GM12878 (cell line): ENCODE measurements around the gene DHRS7C. TPM values are rescaled to one million over a fixed set of nuclear protein-coding genes. Genes with fewer than 3 reads are reported as not detected.

Experiments used
- ATAC-seq: fragments of 200-7000 bp; cut with Tn5 transposase; 3 replicates; pipeline ENCODE4 v1.9.1; 2020; ENCODE audit warnings: mild to moderate bottlenecking, moderate library complexity
- BruUV-seq: library from RNA; stranded (reverse); fragments of 400-500 nt; replicated peaks from 2 replicates; lab custom pipeline; 2021; lab: Mats Ljungman, UMichigan
- CTCF ChIA-PET: fragments of 300-600 bp; sonication (Branson Sonifier 250); formaldehyde crosslinking; extraction: SDS; loops from one replicate; lab custom pipeline; 2021; ENCODE audit warnings: inconsistent platforms; lab: Yijun Ruan, JAX
- POLR2A ChIA-PET: fragments of 350-600 bp; formaldehyde crosslinking; extraction: SDS; loops from one replicate; lab custom pipeline; 2021; ENCODE audit warnings: inconsistent platforms; lab: Charles Lee
- RAD21 ChIA-PET: fragments of 300-600 bp; sonication (Branson Sonifier 250); formaldehyde crosslinking; loops from one replicate; lab custom pipeline; 2023; ENCODE audit warnings: antibody characterized with exemption; ENCODE audit not compliant: unreplicated experiment; lab: Charles Lee
- SMC1A ChIA-PET: fragments of 300-600 bp; sonication (Branson Sonifier 250); formaldehyde crosslinking; loops from one replicate; lab custom pipeline; 2023; ENCODE audit not compliant: unreplicated experiment, uncharacterized antibody; lab: Charles Lee
- DNase-seq: peaks from one replicate; pipeline ENCODE4 v3.0.0-alpha.2; 2011; ENCODE audit warnings: low read depth, low spot score
- FAIRE-seq: peaks from 3 replicates; lab custom pipeline; 2011; peaks lifted over from hg19 to GRCh38; lab: Jason Lieb, UNC
- H2AFZ ChIP-seq: 2 replicates; pipeline ENCODE4 v1.6.0; 2011; ENCODE audit warnings: low read depth, low read length, control low read depth; ENCODE audit not compliant: control insufficient read depth
- H3K27ac ChIP-seq: 2 replicates; pipeline ENCODE4 v1.5.1; 2011; ENCODE audit warnings: control low read depth; ENCODE audit not compliant: control insufficient read depth, insufficient read depth
- H3K27me3 ChIP-seq, 2 experiments: replicated peaks in 1 of 2; 2 replicates each; pipeline versions ENCODE4 v1.6.0 to v1.6.1; 2011; ENCODE audit warnings: low read length in 1 of 2; ENCODE audit not compliant: control insufficient read depth in 2 of 2, insufficient read depth in 2 of 2
- H3K36me3 ChIP-seq, 2 experiments: 2 replicates each; pipeline ENCODE4 v1.5.1; 2011; ENCODE audit warnings: low read length in 1 of 2; ENCODE audit not compliant: control insufficient read depth in 2 of 2, insufficient read depth in 2 of 2
- H3K4me1 ChIP-seq: 2 replicates; pipeline ENCODE4 v1.6.1; 2011; ENCODE audit warnings: mild to moderate bottlenecking, low read length, moderate library complexity, mixed read lengths; ENCODE audit not compliant: control insufficient read depth, insufficient read depth
- H3K4me2 ChIP-seq: 2 replicates; pipeline ENCODE4 v1.6.0; 2011; ENCODE audit warnings: control low read depth; ENCODE audit not compliant: control insufficient read depth, insufficient read depth
- H3K4me3 ChIP-seq: fragments of 200-600 bp; sonication (generic); 2 replicates; pipeline ENCODE4 v1.5.1; 2016
- H3K79me2 ChIP-seq: 2 replicates; pipeline ENCODE4 v1.6.0; 2011; ENCODE audit warnings: low read length; ENCODE audit not compliant: control insufficient read depth, insufficient read depth
- H3K9ac ChIP-seq: 2 replicates; pipeline ENCODE4 v1.8.0; 2011; ENCODE audit warnings: low read length, control low read depth, mixed read lengths; ENCODE audit not compliant: control insufficient read depth, insufficient read depth
- H3K9me3 ChIP-seq: replicated peaks from 3 replicates; pipeline ENCODE4 v1.5.1; 2011; ENCODE audit warnings: mild to moderate bottlenecking, low read length; ENCODE audit not compliant: control insufficient read depth, insufficient read depth
- H4K20me1 ChIP-seq: 2 replicates; pipeline ENCODE4 v1.6.0; 2011; ENCODE audit not compliant: control insufficient read depth, insufficient read depth
- CBX3 ChIP-seq: fragments of 200-600 bp; sonication (generic); IDR thresholded peaks from 2 replicates; pipeline ENCODE4 v1.6.1; 2016; ENCODE audit warnings: low read depth, borderline replicate concordance
- CHD1 ChIP-seq: IDR thresholded peaks from 2 replicates; pipeline ENCODE4 v1.6.1; 2012; ENCODE audit warnings: low read depth, low read length, improper control_type of control experiment
- CHD4 ChIP-seq: fragments of 200-600 bp; sonication (generic); IDR thresholded peaks from 2 replicates; pipeline ENCODE4 v1.6.1; 2016; ENCODE audit warnings: mild to moderate bottlenecking
- EZH2 ChIP-seq: IDR thresholded peaks from 2 replicates; pipeline ENCODE4 v1.6.1; 2012; ENCODE audit warnings: low read depth, mild to moderate bottlenecking, control low read depth, inconsistent platforms, low read length, borderline replicate concordance; ENCODE audit not compliant: control insufficient read depth
- FOXK2 ChIP-seq: fragments of 450-650 bp; IDR thresholded peaks from 2 replicates; pipeline ENCODE4 v1.6.1; 2017; ENCODE audit warnings: mild to moderate bottlenecking, moderate library complexity
- IKZF2 ChIP-seq, 2 experiments: fragments of 450-650 bp; IDR thresholded peaks; 2 replicates each; pipeline ENCODE4 v1.6.1; 2017; ENCODE audit warnings: mild to moderate bottlenecking in 2 of 2, moderate library complexity in 2 of 2
- NFYB ChIP-seq: IDR thresholded peaks from 2 replicates; pipeline ENCODE4 v1.6.1; 2011; ENCODE audit warnings: low read depth, mild to moderate bottlenecking, low read length, improper control_type of control experiment, moderate library complexity; ENCODE audit not compliant: insufficient read depth
- POU2F2 ChIP-seq: IDR thresholded peaks from 3 replicates; pipeline ENCODE4 v1.6.1; 2011; ENCODE audit warnings: low read depth, mild to moderate bottlenecking, low read length, borderline replicate concordance
- RAD51 ChIP-seq: fragments of 450-650 bp; IDR thresholded peaks from 2 replicates; pipeline ENCODE4 v1.6.1; 2016; ENCODE audit warnings: moderate library complexity, mild to moderate bottlenecking, inconsistent platforms
- SMARCA5 ChIP-seq: fragments of 450-650 bp; IDR thresholded peaks from 2 replicates; pipeline ENCODE4 v1.6.1; 2017; ENCODE audit warnings: mild to moderate bottlenecking
- SREBF2 ChIP-seq: IDR thresholded peaks from 2 replicates; pipeline ENCODE4 v1.6.1; 2012; ENCODE audit warnings: mild to moderate bottlenecking, low read length
- STAT1 ChIP-seq: fragments of 450-650 bp; conservative IDR thresholded peaks from 2 replicates; pipeline ENCODE4 v1.6.1; 2014; ENCODE audit warnings: antibody characterized with exemption, mild to moderate bottlenecking
- WGBS: methylation state at CpG from one replicate; pipeline ENCODE4 v1.1.6; 2016; ENCODE audit warnings: low lambda C conversion rate; ENCODE audit not compliant: insufficient replicate concordance, insufficient coverage; ENCODE audit errors: missing lambda C conversion rate; 5-methylcytosine and 5-hydroxymethylcytosine counted together
- in situ Hi-C: fragments of 300-500 bp; cut with MboI; formaldehyde crosslinking; loops from 9 replicates; pipeline ENCODE4 v1.14.3; 2018; ENCODE audit warnings: mixed read lengths
- intact Hi-C: fragments of 100-400 bp; cut with micrococcal nuclease; formaldehyde crosslinking; loops from one replicate; pipeline ENCODE4 v1.14.2; 2022; ENCODE audit not compliant: unreplicated experiment
- polyA plus RNA-seq, 11 experiments: library from polyadenylated mRNA; depleted of rRNA in 4 of 11; unstranded in 6 of 11; stranded (reverse) in 5 of 11; fragments of >200 nt; fragmentation: Nextera tagmentation in 4 of 11; fragmentation: Illumina TruSeq in 1 of 11; extraction: Ambion mirVana in 4 of 11; extraction: Trizol in 1 of 11; gene quantifications; 1 replicate in 1 of 11; 2 replicates in 10 of 11; pipeline versions ENCODE4 v1.2.1 to v1.2.3, GENCODE V29; 2011 to 2016; ENCODE audit warnings: inconsistent platforms in 2 of 11, missing spikeins in 2 of 11, low read depth in 1 of 11
- total RNA-seq, 4 experiments: library from RNA; depleted of rRNA in 3 of 4; stranded (reverse); fragments of >200 nt in 3 of 4; fragmentation: Illumina TruSeq in 1 of 4; extraction: Trizol in 1 of 4; gene quantifications; 2 replicates each; pipeline versions ENCODE4 v1.2.1 to v1.2.3, GENCODE V29; 2013 to 2021
- TF ChIP-seq, protein P1 (sequence below): IDR thresholded peaks from 2 replicates; pipeline ENCODE4 v1.6.1; 2012; ENCODE audit warnings: improper control_type of control experiment, low read depth, low read length; ENCODE audit not compliant: insufficient replicate concordance

The DHRS7C gene
- total and polyA plus RNA-seq, 10 of the 15 experiments (the other 5 are each of a cell fraction or from before 2014, with no cell fraction given): not detected

DNA sequence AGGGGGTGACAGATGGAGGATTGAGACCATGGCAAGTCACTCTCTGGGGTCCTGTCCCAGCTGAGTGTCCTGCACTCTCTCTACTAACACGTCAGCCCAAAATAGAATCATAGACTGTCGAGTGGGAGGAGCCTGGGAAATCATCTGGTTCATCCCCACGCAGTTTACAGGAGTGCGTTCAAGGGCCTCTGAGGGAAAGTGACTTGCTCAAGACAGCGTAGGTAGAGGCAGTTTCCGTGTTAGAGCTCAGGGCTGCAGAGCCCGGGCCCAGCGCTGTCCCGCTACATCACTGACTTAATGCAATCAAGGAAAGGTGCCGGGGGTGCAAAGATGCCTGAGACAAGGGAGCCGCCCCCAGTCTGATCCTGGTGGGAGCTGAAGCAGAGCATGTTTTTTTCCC is 20.1 kb upstream of the DHRS7C start:
- in situ Hi-C loops (no loop called here), intact Hi-C loops (no loop called here)
- Histone ChIP-seq H3K4me2 (no peak overlapping the region), H3K36me3 (no peaks in the 10 kb centered on the region), H3K4me1 (no peaks in the 10 kb centered on the region), H3K9me3 (no peaks in the 10 kb centered on the region), H3K9ac (no peak overlapping the region), H3K27ac (no peak overlapping the region), H2AFZ (no peak overlapping the region), H4K20me1 (no peaks in the 10 kb centered on the region), H3K4me3 (no peak overlapping the region), H3K79me2 (no peaks in the 10 kb centered on the region), H3K27me3 (no peaks in the 10 kb centered on the region)
- no TSS peak for BruUV-seq
- TF ChIP-seq FOXK2 (no peak), CHD1 (no peak), NFYB (no peak), SMARCA5 (no peak), POU2F2 (no peak), CBX3 (no peak), SREBF2 (no peak), EZH2 (no peak)
- FAIRE-seq (no peak), ATAC-seq (no peak), DNase-seq (no peak)
- ChIA-PET POLR2A (no interaction called here), SMC1A (no interaction called here), CTCF (no interaction called here), RAD21 (no interaction called here)
- WGBS: 52% methylated on average over 11 of the region's 11 CpGs

DNA sequence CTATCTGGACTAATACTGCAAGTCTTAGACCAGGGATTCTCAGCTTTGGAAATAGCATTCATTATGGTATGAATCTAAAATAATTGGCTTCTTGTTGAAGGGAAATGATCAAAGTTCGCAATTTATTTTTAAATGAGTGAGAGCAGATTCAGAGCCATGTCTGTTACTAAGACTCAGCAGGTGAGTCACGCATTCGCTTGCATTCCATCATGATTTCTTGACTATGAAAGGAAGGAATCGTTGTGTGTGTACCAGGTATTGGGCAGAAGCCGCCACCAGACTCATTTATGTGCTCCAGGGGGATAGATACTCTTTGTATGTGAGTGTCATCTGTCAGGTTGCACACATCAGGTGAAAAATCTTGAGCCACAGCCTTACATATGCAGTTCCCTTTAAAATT is 19.7 kb upstream of the DHRS7C start:
- H3K9me3 ChIP-seq: no peaks in the 10 kb centered on the region
- TF ChIP-seq CHD4 (no peak), RAD51 (no peak), STAT1 (no peak), IKZF2 (IDR thresholded peaks at IDR 0.05) (no peak)
- TF ChIP-seq, protein P1, sequence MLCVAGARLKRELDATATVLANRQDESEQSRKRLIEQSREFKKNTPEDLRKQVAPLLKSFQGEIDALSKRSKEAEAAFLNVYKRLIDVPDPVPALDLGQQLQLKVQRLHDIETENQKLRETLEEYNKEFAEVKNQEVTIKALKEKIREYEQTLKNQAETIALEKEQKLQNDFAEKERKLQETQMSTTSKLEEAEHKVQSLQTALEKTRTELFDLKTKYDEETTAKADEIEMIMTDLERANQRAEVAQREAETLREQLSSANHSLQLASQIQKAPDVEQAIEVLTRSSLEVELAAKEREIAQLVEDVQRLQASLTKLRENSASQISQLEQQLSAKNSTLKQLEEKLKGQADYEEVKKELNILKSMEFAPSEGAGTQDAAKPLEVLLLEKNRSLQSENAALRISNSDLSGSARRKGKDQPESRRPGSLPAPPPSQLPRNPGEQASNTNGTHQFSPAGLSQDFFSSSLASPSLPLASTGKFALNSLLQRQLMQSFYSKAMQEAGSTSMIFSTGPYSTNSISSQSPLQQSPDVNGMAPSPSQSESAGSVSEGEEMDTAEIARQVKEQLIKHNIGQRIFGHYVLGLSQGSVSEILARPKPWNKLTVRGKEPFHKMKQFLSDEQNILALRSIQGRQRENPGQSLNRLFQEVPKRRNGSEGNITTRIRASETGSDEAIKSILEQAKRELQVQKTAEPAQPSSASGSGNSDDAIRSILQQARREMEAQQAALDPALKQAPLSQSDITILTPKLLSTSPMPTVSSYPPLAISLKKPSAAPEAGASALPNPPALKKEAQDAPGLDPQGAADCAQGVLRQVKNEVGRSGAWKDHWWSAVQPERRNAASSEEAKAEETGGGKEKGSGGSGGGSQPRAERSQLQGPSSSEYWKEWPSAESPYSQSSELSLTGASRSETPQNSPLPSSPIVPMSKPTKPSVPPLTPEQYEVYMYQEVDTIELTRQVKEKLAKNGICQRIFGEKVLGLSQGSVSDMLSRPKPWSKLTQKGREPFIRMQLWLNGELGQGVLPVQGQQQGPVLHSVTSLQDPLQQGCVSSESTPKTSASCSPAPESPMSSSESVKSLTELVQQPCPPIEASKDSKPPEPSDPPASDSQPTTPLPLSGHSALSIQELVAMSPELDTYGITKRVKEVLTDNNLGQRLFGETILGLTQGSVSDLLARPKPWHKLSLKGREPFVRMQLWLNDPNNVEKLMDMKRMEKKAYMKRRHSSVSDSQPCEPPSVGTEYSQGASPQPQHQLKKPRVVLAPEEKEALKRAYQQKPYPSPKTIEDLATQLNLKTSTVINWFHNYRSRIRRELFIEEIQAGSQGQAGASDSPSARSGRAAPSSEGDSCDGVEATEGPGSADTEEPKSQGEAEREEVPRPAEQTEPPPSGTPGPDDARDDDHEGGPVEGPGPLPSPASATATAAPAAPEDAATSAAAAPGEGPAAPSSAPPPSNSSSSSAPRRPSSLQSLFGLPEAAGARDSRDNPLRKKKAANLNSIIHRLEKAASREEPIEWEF: no peak

More for the DNA sequence above, 19.7 kb upstream of the DHRS7C start:
- POLR2A ChIA-PET: no interaction called here
- CTCF ChIA-PET: no interaction called here
- BruUV-seq: no TSS peak
- no peak overlapping the region for H3K4me3 ChIP-seq
- H4K20me1 ChIP-seq: no peaks in the 10 kb centered on the region
- in situ Hi-C loops (no loop called here), intact Hi-C loops (no loop called here)
- 44% methylated on average over 5 of the region's 5 CpGs for WGBS
- DNase-seq (no peak), ATAC-seq (no peak), FAIRE-seq (no peak)
- no peaks in the 10 kb centered on the region for H3K79me2 ChIP-seq
- RAD21 ChIA-PET: no interaction called here
- SMC1A ChIA-PET: no interaction called here
- H3K4me1 ChIP-seq: no peaks in the 10 kb centered on the region
- H3K36me3 ChIP-seq: no peaks in the 10 kb centered on the region
- no peak overlapping the region for H3K9ac ChIP-seq
- H3K4me2 ChIP-seq: no peak overlapping the region
- no peak overlapping the region for H3K27ac ChIP-seq
- no peaks in the 10 kb centered on the region; a peak in 1 of 4 replicates for H3K27me3 ChIP-seq
- no peak overlapping the region for H2AFZ ChIP-seq
